GM23338 (cell line): ENCODE results near the gene WDR11. TPM values are rescaled to one million over a fixed set of nuclear protein-coding genes. Genes with fewer than 3 reads are reported as not detected.
A peak's percentile ranks its signal among the peaks of the same experiment; 100 is the strongest.

Source experiments
- ATAC-seq: fragments of 200-7000 bp; cut with Tn5 transposase; 3 replicates; pipeline ENCODE4 v1.9.1; 2020
- DNase-seq: peaks from one replicate; pipeline ENCODE4 v3.0.0-alpha.2; 2015; ENCODE audit warnings: low spot score
- H2AFZ ChIP-seq: fragments of 200-600 bp; sonication (generic); 2 replicates; pipeline ENCODE4 v1.8.0; 2016; ENCODE audit warnings: antibody characterized with exemption, mild to moderate bottlenecking, moderate library complexity
- H3F3A ChIP-seq: fragments of 200-600 bp; sonication (generic); replicated peaks from 2 replicates; pipeline ENCODE4 v1.8.0; 2017; ENCODE audit warnings: antibody characterized with exemption, mixed run types, low read depth
- H3K27ac ChIP-seq: fragments of 200-600 bp; sonication (generic); 2 replicates; pipeline ENCODE4 v1.6.1; 2016; ENCODE audit warnings: low read depth
- H3K27me3 ChIP-seq: fragments of 200-600 bp; sonication (generic); 2 replicates; pipeline ENCODE4 v1.8.0; 2016; ENCODE audit warnings: mild to moderate bottlenecking, mixed run types, moderate library complexity; ENCODE audit not compliant: insufficient read depth
- H3K36me3 ChIP-seq: fragments of 200-600 bp; sonication (generic); 2 replicates; pipeline ENCODE4 v1.8.0; 2016; ENCODE audit warnings: mild to moderate bottlenecking; ENCODE audit not compliant: insufficient read depth
- H3K4me1 ChIP-seq: fragments of 200-600 bp; sonication (generic); 2 replicates; pipeline ENCODE4 v1.8.0; 2016; ENCODE audit warnings: mild to moderate bottlenecking, moderate library complexity; ENCODE audit not compliant: insufficient read depth
- H3K4me2 ChIP-seq: fragments of 200-600 bp; sonication (generic); 2 replicates; pipeline ENCODE4 v1.7.1; 2017; ENCODE audit warnings: mixed run types
- H3K4me3 ChIP-seq: fragments of 200-600 bp; sonication (generic); 2 replicates; pipeline ENCODE4 v1.6.1; 2016; ENCODE audit warnings: mixed run types
- H3K79me2 ChIP-seq: fragments of 200-600 bp; sonication (generic); replicated peaks from 2 replicates; pipeline ENCODE4 v1.8.0; 2017; ENCODE audit warnings: mild to moderate bottlenecking; ENCODE audit not compliant: insufficient read depth
- H3K9me2 ChIP-seq: fragments of 200-600 bp; sonication (generic); 2 replicates; pipeline ENCODE4 v1.8.0; 2017; ENCODE audit not compliant: insufficient read depth
- H4K20me1 ChIP-seq: fragments of 200-600 bp; sonication (generic); replicated peaks from 2 replicates; pipeline ENCODE4 v1.8.0; 2017; ENCODE audit warnings: mild to moderate bottlenecking; ENCODE audit not compliant: insufficient read depth
- H3K27ac Mint-ChIP-seq: 2 replicates; pipeline ENCODE4 v1.8.0; 2020; ENCODE audit warnings: inconsistent platforms, mild to moderate bottlenecking, moderate library complexity, mixed read lengths
- H3K27me3 Mint-ChIP-seq: 3 replicates; pipeline ENCODE4 v1.8.0; 2022; ENCODE audit warnings: low read depth, mild to moderate bottlenecking, moderate library complexity, mixed read lengths, inconsistent platforms; ENCODE audit not compliant: insufficient read depth, poor library complexity
- H3K36me3 Mint-ChIP-seq: 3 replicates; pipeline ENCODE4 v1.8.0; 2021; ENCODE audit warnings: low read depth, mild to moderate bottlenecking, inconsistent platforms, moderate library complexity, mixed read lengths
- H3K4me1 Mint-ChIP-seq: 3 replicates; pipeline ENCODE4 v1.8.0; 2020; ENCODE audit warnings: mild to moderate bottlenecking, inconsistent platforms, mixed read lengths
- H3K4me3 Mint-ChIP-seq: 3 replicates; pipeline ENCODE4 v1.8.0; 2021; ENCODE audit warnings: moderate library complexity, mild to moderate bottlenecking, inconsistent platforms, mixed read lengths
- H3K9me3 Mint-ChIP-seq: 3 replicates; pipeline ENCODE4 v1.8.0; 2020; ENCODE audit warnings: moderate library complexity, mild to moderate bottlenecking, inconsistent platforms, mixed read lengths
- CREB1 ChIP-seq: fragments of 250-450 bp; sonication (Bioruptor Pico); IDR thresholded peaks from 2 replicates; pipeline ENCODE4 v1.5.0; 2020; ENCODE audit warnings: low read depth, mild to moderate bottlenecking, moderate library complexity
- EZH2 ChIP-seq: fragments of 200-600 bp; sonication (generic); IDR thresholded peaks from one replicate; pipeline ENCODE4 v1.8.0; 2017; ENCODE audit warnings: antibody characterized with exemption, mild to moderate bottlenecking, low read depth; ENCODE audit not compliant: unreplicated experiment
- polyA plus RNA-seq: library from polyadenylated mRNA; unstranded; fragments of >200 nt; fragmentation: Nextera tagmentation; extraction: Ambion mirVana; gene quantifications from 2 replicates; pipeline ENCODE4 v1.2.1, GENCODE V29; 2016
- total RNA-seq: library from RNA; depleted of rRNA; stranded (reverse); fragments of >200 nt; shearing (Covaris generic); gene quantifications from 2 replicates; pipeline ENCODE4 v1.2.3, GENCODE V29; 2014
- TF ChIP-seq, protein P1 (sequence below), 2 experiments: fragments of 200-600 bp in 1 of 2; sonication (generic) in 1 of 2; conservative IDR thresholded peaks; 2 replicates each; pipeline versions ENCODE4 v1.5.1 to v1.6.1; 2016 to 2017; ENCODE audit warnings: antibody characterized with exemption in 2 of 2, low read depth in 2 of 2, mild to moderate bottlenecking in 2 of 2, moderate library complexity in 1 of 2
- TF ChIP-seq, protein P2 (sequence below): IDR thresholded peaks from 2 replicates; pipeline ENCODE4 v1.6.1; 2016; ENCODE audit warnings: antibody characterized with exemption
- TF ChIP-seq, protein P3 (sequence below): fragments of 250-450 bp; sonication (Bioruptor Pico); IDR thresholded peaks from 2 replicates; pipeline ENCODE4 v1.5.0; 2020; ENCODE audit warnings: mild to moderate bottlenecking, moderate library complexity

WDR11 gene
- total and polyA plus RNA-seq, 2 experiments from 2014 or later: 19.7 to 74.4 TPM

DNA sequence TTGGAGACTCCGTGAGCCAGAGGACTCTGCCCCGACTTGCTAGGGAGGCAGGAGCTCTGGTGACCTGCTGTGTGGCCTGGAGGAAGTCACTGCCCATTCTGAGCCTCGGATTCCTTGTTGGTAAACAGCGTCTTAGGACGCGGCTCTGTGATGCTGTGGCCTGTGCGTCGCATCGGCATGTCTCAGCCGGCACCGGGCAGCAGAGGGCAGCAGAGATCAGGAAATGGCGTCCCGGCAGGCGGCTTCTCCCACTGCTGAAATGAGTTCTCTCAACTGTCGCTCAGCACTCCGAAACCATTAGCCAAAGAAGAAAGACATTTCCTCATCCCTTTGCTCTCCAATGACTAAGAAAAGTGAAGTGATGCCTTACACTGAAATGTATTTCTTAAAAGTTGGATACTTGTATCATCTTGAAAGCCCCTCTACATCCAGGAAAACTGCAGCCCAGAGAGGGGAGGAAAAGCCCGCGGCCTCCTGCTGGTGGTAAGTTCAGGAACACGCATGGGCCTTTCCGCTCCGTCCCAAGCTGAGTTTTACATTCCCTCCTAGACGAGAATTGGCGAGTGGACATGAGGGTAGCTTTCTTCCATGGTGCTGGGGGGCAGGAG is 91.7 kb downstream of the WDR11 start:
- Histone ChIP-seq H3F3A (no peaks in the 10 kb centered on the region), H3K36me3 (no peaks in the 10 kb centered on the region), H3K9me2 (no peaks in the 10 kb centered on the region), H4K20me1 (no peaks in the 10 kb centered on the region), H3K4me1 (no peaks in the 10 kb centered on the region), H3K4me3 (no peak overlapping the region), H3K79me2 (no peaks in the 10 kb centered on the region), H3K27ac (no peak overlapping the region), H3K27me3 (no peaks in the 10 kb centered on the region), H3K4me2 (no peak overlapping the region), H2AFZ (peak overlapping the region; percentile 83; the same call in 1 of the 2 replicates)
- peak; percentile 86 for DNase-seq
- Mint-ChIP-seq H3K36me3 (no peaks in the 10 kb centered on the region; the same call in 2 of the 3 replicates), H3K4me3 (no peak overlapping the region), H3K9me3 (peaks cover 11% of the 10 kb centered on the region; the same call in 1 of the 3 replicates), H3K27ac (no peak overlapping the region), H3K27me3 (peaks cover 2% of the 10 kb centered on the region), H3K4me1 (peaks cover 6% of the 10 kb centered on the region)
- peak; percentile 88 for ATAC-seq
- TF ChIP-seq, protein P1, sequence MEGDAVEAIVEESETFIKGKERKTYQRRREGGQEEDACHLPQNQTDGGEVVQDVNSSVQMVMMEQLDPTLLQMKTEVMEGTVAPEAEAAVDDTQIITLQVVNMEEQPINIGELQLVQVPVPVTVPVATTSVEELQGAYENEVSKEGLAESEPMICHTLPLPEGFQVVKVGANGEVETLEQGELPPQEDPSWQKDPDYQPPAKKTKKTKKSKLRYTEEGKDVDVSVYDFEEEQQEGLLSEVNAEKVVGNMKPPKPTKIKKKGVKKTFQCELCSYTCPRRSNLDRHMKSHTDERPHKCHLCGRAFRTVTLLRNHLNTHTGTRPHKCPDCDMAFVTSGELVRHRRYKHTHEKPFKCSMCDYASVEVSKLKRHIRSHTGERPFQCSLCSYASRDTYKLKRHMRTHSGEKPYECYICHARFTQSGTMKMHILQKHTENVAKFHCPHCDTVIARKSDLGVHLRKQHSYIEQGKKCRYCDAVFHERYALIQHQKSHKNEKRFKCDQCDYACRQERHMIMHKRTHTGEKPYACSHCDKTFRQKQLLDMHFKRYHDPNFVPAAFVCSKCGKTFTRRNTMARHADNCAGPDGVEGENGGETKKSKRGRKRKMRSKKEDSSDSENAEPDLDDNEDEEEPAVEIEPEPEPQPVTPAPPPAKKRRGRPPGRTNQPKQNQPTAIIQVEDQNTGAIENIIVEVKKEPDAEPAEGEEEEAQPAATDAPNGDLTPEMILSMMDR (conservative IDR thresholded peaks at IDR 0.05; ENCODE audit: low read depth in 2 of 2): peak; percentile 74 to 94
- TF ChIP-seq EZH2 (no peak), CREB1 (CRISPR knock-in tag) (peak; percentile 81)

DNA sequence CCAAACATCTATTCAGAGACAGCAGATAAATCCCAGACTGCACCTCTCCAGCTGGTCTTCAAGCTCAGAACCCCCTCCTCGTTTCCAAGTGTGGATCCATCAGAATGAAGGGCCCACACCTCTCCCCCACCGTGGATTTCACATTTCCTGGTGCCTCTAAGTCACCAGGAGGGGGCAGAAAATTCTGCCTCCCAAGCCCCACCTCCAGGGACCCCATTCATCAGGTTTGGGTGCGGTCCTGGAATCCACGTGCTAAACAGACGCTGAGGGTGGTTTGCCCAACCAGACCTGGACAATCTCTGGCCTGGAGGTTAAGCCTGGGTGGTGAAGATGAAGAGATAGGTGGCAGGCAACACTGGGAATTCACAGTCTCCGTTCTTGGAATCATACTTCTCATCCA is 92.4 kb downstream of the WDR11 start:
- H3K27ac ChIP-seq: no peak overlapping the region
- no peaks in the 10 kb centered on the region for H3K79me2 ChIP-seq
- H3K4me1 Mint-ChIP-seq: peaks cover 6% of the 10 kb centered on the region
- peaks cover 2% of the 10 kb centered on the region for H3K36me3 Mint-ChIP-seq
- TF ChIP-seq, protein P2, sequence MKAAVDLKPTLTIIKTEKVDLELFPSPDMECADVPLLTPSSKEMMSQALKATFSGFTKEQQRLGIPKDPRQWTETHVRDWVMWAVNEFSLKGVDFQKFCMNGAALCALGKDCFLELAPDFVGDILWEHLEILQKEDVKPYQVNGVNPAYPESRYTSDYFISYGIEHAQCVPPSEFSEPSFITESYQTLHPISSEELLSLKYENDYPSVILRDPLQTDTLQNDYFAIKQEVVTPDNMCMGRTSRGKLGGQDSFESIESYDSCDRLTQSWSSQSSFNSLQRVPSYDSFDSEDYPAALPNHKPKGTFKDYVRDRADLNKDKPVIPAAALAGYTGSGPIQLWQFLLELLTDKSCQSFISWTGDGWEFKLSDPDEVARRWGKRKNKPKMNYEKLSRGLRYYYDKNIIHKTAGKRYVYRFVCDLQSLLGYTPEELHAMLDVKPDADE: no peak
- TF ChIP-seq, protein P1 (conservative IDR thresholded peaks at IDR 0.05; ENCODE audit: low read depth in 2 of 2): peak in 1 of 2 experiments; percentile 43; a peak in 2 of 4 replicates
- TF ChIP-seq, protein P3, sequence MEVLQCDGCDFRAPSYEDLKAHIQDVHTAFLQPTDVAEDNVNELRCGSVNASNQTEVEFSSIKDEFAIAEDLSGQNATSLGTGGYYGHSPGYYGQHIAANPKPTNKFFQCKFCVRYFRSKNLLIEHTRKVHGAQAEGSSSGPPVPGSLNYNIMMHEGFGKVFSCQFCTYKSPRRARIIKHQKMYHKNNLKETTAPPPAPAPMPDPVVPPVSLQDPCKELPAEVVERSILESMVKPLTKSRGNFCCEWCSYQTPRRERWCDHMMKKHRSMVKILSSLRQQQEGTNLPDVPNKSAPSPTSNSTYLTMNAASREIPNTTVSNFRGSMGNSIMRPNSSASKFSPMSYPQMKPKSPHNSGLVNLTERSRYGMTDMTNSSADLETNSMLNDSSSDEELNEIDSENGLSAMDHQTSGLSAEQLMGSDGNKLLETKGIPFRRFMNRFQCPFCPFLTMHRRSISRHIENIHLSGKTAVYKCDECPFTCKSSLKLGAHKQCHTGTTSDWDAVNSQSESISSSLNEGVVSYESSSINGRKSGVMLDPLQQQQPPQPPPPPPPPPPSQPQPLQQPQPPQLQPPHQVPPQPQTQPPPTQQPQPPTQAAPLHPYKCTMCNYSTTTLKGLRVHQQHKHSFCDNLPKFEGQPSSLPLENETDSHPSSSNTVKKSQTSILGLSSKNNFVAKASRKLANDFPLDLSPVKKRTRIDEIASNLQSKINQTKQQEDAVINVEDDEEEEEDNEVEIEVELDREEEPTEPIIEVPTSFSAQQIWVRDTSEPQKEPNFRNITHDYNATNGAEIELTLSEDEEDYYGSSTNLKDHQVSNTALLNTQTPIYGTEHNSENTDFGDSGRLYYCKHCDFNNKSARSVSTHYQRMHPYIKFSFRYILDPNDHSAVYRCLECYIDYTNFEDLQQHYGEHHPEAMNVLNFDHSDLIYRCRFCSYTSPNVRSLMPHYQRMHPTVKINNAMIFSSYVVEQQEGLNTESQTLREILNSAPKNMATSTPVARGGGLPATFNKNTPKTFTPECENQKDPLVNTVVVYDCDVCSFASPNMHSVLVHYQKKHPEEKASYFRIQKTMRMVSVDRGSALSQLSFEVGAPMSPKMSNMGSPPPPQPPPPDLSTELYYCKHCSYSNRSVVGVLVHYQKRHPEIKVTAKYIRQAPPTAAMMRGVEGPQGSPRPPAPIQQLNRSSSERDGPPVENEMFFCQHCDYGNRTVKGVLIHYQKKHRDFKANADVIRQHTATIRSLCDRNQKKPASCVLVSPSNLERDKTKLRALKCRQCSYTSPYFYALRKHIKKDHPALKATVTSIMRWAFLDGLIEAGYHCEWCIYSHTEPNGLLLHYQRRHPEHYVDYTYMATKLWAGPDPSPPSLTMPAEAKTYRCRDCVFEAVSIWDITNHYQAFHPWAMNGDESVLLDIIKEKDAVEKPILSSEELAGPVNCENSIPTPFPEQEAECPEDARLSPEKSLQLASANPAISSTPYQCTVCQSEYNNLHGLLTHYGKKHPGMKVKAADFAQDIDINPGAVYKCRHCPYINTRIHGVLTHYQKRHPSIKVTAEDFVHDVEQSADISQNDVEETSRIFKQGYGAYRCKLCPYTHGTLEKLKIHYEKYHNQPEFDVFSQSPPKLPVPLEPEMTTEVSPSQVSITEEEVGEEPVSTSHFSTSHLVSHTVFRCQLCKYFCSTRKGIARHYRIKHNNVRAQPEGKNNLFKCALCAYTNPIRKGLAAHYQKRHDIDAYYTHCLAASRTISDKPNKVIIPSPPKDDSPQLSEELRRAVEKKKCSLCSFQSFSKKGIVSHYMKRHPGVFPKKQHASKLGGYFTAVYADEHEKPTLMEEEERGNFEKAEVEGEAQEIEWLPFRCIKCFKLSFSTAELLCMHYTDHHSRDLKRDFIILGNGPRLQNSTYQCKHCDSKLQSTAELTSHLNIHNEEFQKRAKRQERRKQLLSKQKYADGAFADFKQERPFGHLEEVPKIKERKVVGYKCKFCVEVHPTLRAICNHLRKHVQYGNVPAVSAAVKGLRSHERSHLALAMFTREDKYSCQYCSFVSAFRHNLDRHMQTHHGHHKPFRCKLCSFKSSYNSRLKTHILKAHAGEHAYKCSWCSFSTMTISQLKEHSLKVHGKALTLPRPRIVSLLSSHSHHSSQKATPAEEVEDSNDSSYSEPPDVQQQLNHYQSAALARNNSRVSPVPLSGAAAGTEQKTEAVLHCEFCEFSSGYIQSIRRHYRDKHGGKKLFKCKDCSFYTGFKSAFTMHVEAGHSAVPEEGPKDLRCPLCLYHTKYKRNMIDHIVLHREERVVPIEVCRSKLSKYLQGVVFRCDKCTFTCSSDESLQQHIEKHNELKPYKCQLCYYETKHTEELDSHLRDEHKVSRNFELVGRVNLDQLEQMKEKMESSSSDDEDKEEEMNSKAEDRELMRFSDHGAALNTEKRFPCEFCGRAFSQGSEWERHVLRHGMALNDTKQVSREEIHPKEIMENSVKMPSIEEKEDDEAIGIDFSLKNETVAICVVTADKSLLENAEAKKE (CRISPR knock-in tag): no peak
- peaks cover 3% of the 10 kb centered on the region for H3K27me3 Mint-ChIP-seq
- H3K9me2 ChIP-seq: no peaks in the 10 kb centered on the region
- H3K4me3 ChIP-seq: no peak overlapping the region
- H4K20me1 ChIP-seq: no peaks in the 10 kb centered on the region
- peaks cover 8% of the 10 kb centered on the region; the same call in 2 of the 3 replicates for H3K9me3 Mint-ChIP-seq
- H3K4me2 ChIP-seq: no peak overlapping the region
- no peak; the same call in 1 of the 3 replicates for ATAC-seq
- no peaks in the 10 kb centered on the region for H3K27me3 ChIP-seq
- peak; percentile 34 for DNase-seq
- no peaks in the 10 kb centered on the region for H3K36me3 ChIP-seq
- no peaks in the 10 kb centered on the region for H3F3A ChIP-seq
- H3K4me3 Mint-ChIP-seq: no peak overlapping the region
- peak overlapping the region; percentile 64; the same call in 1 of the 2 replicates for H2AFZ ChIP-seq
- no peak overlapping the region for H3K27ac Mint-ChIP-seq
- no peaks in the 10 kb centered on the region for H3K4me1 ChIP-seq
